Stomach (tissue), 4 donors: ENCODE results near the gene ROBO3.

Experiments used
- EP300 ChIP-seq: sonication (generic); formaldehyde crosslinking; IDR thresholded peaks from one replicate; pipeline ENCODE4 v1.6.1; 2017; ENCODE audit warnings: antibody characterized with exemption
- POLR2A ChIP-seq, 4 donors: fragments of 450-650 bp; IDR thresholded peaks; one replicate each; pipeline ENCODE4 v1.6.1; 2016; ENCODE audit warnings: antibody characterized with exemption in 4 of 4, control low read depth in 2 of 4, mild to moderate bottlenecking in 1 of 4, moderate library complexity in 1 of 4
- POLR2AphosphoS5 ChIP-seq, 3 donors: sonication (generic); formaldehyde crosslinking; IDR thresholded peaks; one replicate each; pipeline ENCODE4 v1.6.1; 2016; ENCODE audit warnings: antibody characterized with exemption in 3 of 3
- TF ChIP-seq, protein P1 (sequence below), 7 experiments: fragments of 450-650 bp in 4 of 7; fragments of 200-600 bp in 3 of 7; sonication (generic) in 3 of 7; IDR thresholded peaks; one replicate each; pipeline ENCODE4 v1.5.1; 2016 to 2019; ENCODE audit warnings: antibody characterized with exemption in 7 of 7, control low read depth in 2 of 7, mild to moderate bottlenecking in 1 of 7

DNA sequence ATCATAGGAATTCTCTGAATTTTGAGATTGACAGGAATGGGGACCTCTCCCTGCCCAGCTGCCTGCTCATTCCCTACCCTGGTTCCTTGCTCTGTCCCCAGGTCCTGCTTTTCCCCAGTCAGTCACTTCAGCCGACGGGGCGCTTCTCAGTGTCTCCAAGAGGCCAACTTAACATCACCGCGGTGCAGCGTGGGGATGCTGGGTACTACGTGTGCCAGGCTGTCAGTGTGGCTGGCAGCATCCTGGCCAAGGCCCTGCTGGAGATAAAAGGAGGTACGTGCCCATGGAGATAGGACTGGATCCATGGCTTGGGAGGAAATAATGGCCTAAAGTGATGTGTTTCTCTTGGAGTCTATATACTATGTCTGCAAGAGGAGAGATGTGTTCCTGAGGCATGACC, 7.0 kb downstream of the ROBO3 start:
- TF ChIP-seq, protein P1, sequence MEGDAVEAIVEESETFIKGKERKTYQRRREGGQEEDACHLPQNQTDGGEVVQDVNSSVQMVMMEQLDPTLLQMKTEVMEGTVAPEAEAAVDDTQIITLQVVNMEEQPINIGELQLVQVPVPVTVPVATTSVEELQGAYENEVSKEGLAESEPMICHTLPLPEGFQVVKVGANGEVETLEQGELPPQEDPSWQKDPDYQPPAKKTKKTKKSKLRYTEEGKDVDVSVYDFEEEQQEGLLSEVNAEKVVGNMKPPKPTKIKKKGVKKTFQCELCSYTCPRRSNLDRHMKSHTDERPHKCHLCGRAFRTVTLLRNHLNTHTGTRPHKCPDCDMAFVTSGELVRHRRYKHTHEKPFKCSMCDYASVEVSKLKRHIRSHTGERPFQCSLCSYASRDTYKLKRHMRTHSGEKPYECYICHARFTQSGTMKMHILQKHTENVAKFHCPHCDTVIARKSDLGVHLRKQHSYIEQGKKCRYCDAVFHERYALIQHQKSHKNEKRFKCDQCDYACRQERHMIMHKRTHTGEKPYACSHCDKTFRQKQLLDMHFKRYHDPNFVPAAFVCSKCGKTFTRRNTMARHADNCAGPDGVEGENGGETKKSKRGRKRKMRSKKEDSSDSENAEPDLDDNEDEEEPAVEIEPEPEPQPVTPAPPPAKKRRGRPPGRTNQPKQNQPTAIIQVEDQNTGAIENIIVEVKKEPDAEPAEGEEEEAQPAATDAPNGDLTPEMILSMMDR (IDR thresholded peaks at IDR 0.05): no peak
- TF ChIP-seq POLR2AphosphoS5 (IDR thresholded peaks at IDR 0.05) (no peak), EP300 (no peak), POLR2A (IDR thresholded peaks at IDR 0.05) (no peak)
